ENCODE results near the gene ZNF30.

DNA sequence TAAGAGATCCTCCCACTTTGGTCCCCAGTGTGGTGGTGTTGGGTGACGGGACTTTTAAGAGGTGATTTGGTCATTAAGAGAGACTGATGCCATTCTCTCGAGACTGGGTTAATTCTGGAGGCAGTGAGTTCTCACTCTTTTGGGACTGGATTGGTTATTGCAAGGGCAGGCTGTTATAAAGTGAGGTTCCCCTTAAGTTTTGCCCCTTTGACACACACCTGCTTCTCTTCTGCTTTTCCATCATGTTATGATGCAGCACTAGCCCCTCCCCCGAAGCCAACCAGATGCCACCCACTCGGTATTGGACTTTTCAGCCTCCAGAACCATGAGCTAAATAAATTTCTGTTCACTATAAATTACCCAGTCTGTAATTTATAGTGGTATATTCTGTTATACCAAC is 57.1 kb downstream of the ZNF30 start:
- TF ChIP-seq POLR2A (IDR thresholded peaks at IDR 0.05) (no peak), CTCF (IDR thresholded peaks at IDR 0.05) (no peak)

All from uterus (tissue), 2 donors.